Mammary epithelial cell (primary cell): Measurements from ENCODE around the gene WWP2.

Experiments used
- CTCF ChIP-seq, 2 donors: IDR thresholded peaks in 1 of 2; conservative IDR thresholded peaks in 1 of 2; 2 replicates each; pipeline ENCODE4 v1.5.1; 2011 to 2012; ENCODE audit warnings: inconsistent platforms in 2 of 2, low read length in 2 of 2, mild to moderate bottlenecking in 2 of 2, control low read depth in 1 of 2, low read depth in 1 of 2; ENCODE audit not compliant: insufficient read depth in 1 of 2; ENCODE audit errors: extremely low read depth in 1 of 2
- EZH2 ChIP-seq: IDR thresholded peaks from 2 replicates; pipeline ENCODE4 v1.6.1; 2012; ENCODE audit warnings: low read length, inconsistent platforms, borderline replicate concordance

- TF ChIP-seq CTCF (conservative IDR thresholded peaks at IDR 0.05 in 1 of 2, IDR thresholded peaks at IDR 0.05 in 1 of 2; ENCODE audit: extremely low read depth in 1 of 2, insufficient read depth in 1 of 2, low read depth in 1 of 2, low read length in 2 of 2) (no peak), EZH2 (no peak)
Observed at GRCh38 chr16:69929480-69929879, 167.3 kb downstream of the WWP2 start.
